Measurements from ENCODE around the gene C1orf21.

GRCh38 chr1:184541537-184542152, 154.8 kb downstream of the C1orf21 start:
- TF ChIP-seq OSR1 (CRISPR knock-in tag; IDR thresholded peaks at IDR 0.05) (no peak), BACH2 (CRISPR knock-in tag; IDR thresholded peaks at IDR 0.05; ENCODE audit: borderline replicate concordance) (no peak), TOX (CRISPR knock-in tag; IDR thresholded peaks at IDR 0.05; ENCODE audit: borderline replicate concordance) (no peak), ISL1 (CRISPR knock-in tag; IDR thresholded peaks at IDR 0.05) (no peak), CREB5 (CRISPR knock-in tag; IDR thresholded peaks at IDR 0.05; ENCODE audit: low read depth) (no peak), ESRRG (CRISPR knock-in tag; IDR thresholded peaks at IDR 0.05) (no peak), ZFP30 (CRISPR knock-in tag; IDR thresholded peaks at IDR 0.05) (no peak)
